Body of pancreas (tissue), 4 donors: ENCODE data around the gene PNPLA5. TPM values are rescaled to one million over a fixed set of nuclear protein-coding genes. Genes with fewer than 3 reads are reported as not detected.
A peak's percentile ranks its signal among the peaks of the same experiment; 100 is the strongest.

ENCODE experiments used
- ATAC-seq: fragments of 150-250 bp; one replicate; pipeline ENCODE4 v1.9.1; 2016
- DNase-seq, 4 donors: peaks; one replicate each; pipeline ENCODE4 v3.0.0-alpha.2; 2019
- H3K27ac ChIP-seq, 4 donors: fragments of 200-600 bp; sonication (generic); 1 replicate in 3 of 4; 2 replicates in 1 of 4; pipeline versions ENCODE4 v1.5.1 to v1.6.1; 2016 to 2019; ENCODE audit warnings: mild to moderate bottlenecking in 1 of 4, mixed read lengths in 1 of 4, moderate library complexity in 1 of 4
- H3K27me3 ChIP-seq, 2 donors: fragments of 200-600 bp; sonication (generic); one replicate each; pipeline ENCODE4 v1.6.0; 2016; ENCODE audit warnings: mild to moderate bottlenecking in 1 of 2
- H3K36me3 ChIP-seq, 2 donors: fragments of 200-600 bp; sonication (generic); replicated peaks in 1 of 2; 2 replicates each; pipeline ENCODE4 v1.5.1; 2016; ENCODE audit warnings: low read depth in 2 of 2; ENCODE audit not compliant: insufficient read depth in 1 of 2
- H3K4me1 ChIP-seq: fragments of 200-600 bp; sonication (generic); one replicate; pipeline ENCODE4 v1.6.0; 2016
- H3K4me3 ChIP-seq, 2 donors: fragments of 200-600 bp; sonication (generic); 1 replicate in 1 of 2; 2 replicates in 1 of 2; pipeline ENCODE4 v1.5.1; 2016 to 2019
- H3K9me3 ChIP-seq, 3 donors: fragments of 200-600 bp; sonication (generic); 1 replicate in 2 of 3; 2 replicates in 1 of 3; pipeline ENCODE4 v1.5.1; 2016
- CTCF ChIP-seq, 7 experiments: fragments of 450-650 bp in 4 of 7; fragments of 200-600 bp in 3 of 7; sonication (generic) in 3 of 7; IDR thresholded peaks; one replicate each; pipeline ENCODE4 v1.5.1; 2016 to 2019; ENCODE audit warnings: antibody characterized with exemption in 7 of 7
- POLR2A ChIP-seq, 3 donors: fragments of 450-650 bp; IDR thresholded peaks; one replicate each; pipeline ENCODE4 v1.6.1; 2016; ENCODE audit warnings: antibody characterized with exemption in 3 of 3, mild to moderate bottlenecking in 2 of 3
- WGBS, 2 donors: methylation state at CpG; one replicate each; pipeline ENCODE4 v1.1.5; 2017; 5-methylcytosine and 5-hydroxymethylcytosine counted together
- intact Hi-C: fragments of 100-400 bp; cut with DNase I; formaldehyde crosslinking; loops from one replicate; pipeline ENCODE4 v1.15.1; 2023
- total RNA-seq, 2 donors: library from RNA; depleted of rRNA; stranded (reverse); fragments of >200 nt; gene quantifications; one replicate each; pipeline ENCODE4 v1.1.0, GENCODE V29; 2016

Gene PNPLA5
- total RNA-seq, 2 donors from 2014 or later, result not detected

GRCh38 chr22:43884600-43885318 is 7.1 kb downstream of the PNPLA5 start:
- peaks cover 0 to 4% of the 10 kb centered on the region in 2 donors for H3K27me3 ChIP-seq
- intact Hi-C loops, result no loop called here
- peaks cover 6% of the 10 kb centered on the region for H3K4me1 ChIP-seq
- no peaks in the 10 kb centered on the region for H3K9me3 ChIP-seq
- no peak overlapping the region for H3K27ac ChIP-seq
- peak; percentile 33 for ATAC-seq
- peak; percentile 38 to 67 (median 54) for DNase-seq
- TF ChIP-seq CTCF (IDR thresholded peaks at IDR 0.05) (peak; percentile 28 to 62 (median 54)), POLR2A (IDR thresholded peaks at IDR 0.05) (no peak)
- H3K4me3 ChIP-seq, result no peak overlapping the region
- WGBS, 2 donors, result 8 to 25% methylated on average over 8 to 17 of the region's 18 CpGs
- H3K36me3 ChIP-seq, result no peaks in the 10 kb centered on the region

GRCh38 chr22:43883719-43884415 is 7.9 kb downstream of the PNPLA5 start:
- WGBS, 2 donors, result 73 to 74% methylated on average over 11 to 17 of the region's 17 CpGs
- intact Hi-C loops, result no loop called here
- H3K4me1 ChIP-seq, result peaks cover 6% of the 10 kb centered on the region
- no peak overlapping the region for H3K4me3 ChIP-seq
- no peak for ATAC-seq
- no peaks in the 10 kb centered on the region for H3K9me3 ChIP-seq
- no peak for DNase-seq
- no peaks in the 10 kb centered on the region for H3K36me3 ChIP-seq
- no peaks in the 10 kb centered on the region for H3K27me3 ChIP-seq
- TF ChIP-seq POLR2A (IDR thresholded peaks at IDR 0.05) (no peak), CTCF (IDR thresholded peaks at IDR 0.05) (no peak)
- no peak overlapping the region for H3K27ac ChIP-seq

GRCh38 chr22:43883012-43883661 is 8.7 kb downstream of the PNPLA5 start:
- H3K4me3 ChIP-seq, result no peak overlapping the region
- peaks cover 6% of the 10 kb centered on the region for H3K4me1 ChIP-seq
- ATAC-seq (no peak), DNase-seq (peak; percentile 28 to 49 (median 38))
- 35 to 70% methylated on average over 9 to 14 of the region's 14 CpGs for WGBS, 2 donors
- intact Hi-C loops, result no loop called here
- H3K27me3 ChIP-seq, result no peaks in the 10 kb centered on the region
- TF ChIP-seq POLR2A (IDR thresholded peaks at IDR 0.05) (no peak), CTCF (IDR thresholded peaks at IDR 0.05) (peak in 6 of 7 experiments; percentile 16 to 38 (median 26))
- no peaks in the 10 kb centered on the region for H3K36me3 ChIP-seq
- H3K27ac ChIP-seq, result no peak overlapping the region
- H3K9me3 ChIP-seq, result no peaks in the 10 kb centered on the region

GRCh38 chr22:43882122-43882767 is 9.6 kb downstream of the PNPLA5 start:
- no peak for ATAC-seq
- Histone ChIP-seq H3K27me3 (no peaks in the 10 kb centered on the region), H3K4me1 (peaks cover 6% of the 10 kb centered on the region), H3K27ac (no peak overlapping the region), H3K36me3 (no peaks in the 10 kb centered on the region), H3K4me3 (no peak overlapping the region), H3K9me3 (no peaks in the 10 kb centered on the region)
- DNase-seq, result peak in 1 of 4 donors; percentile 0
- TF ChIP-seq CTCF (IDR thresholded peaks at IDR 0.05) (no peak), POLR2A (IDR thresholded peaks at IDR 0.05) (no peak)
- WGBS, 2 donors, result 84 to 92% methylated on average over 7 to 9 of the region's 9 CpGs
- intact Hi-C loops, result no loop called here
